D721Med (cell line): ENCODE results near the gene PRPF38B.

Source experiments
- DNase-seq: peaks from one replicate; pipeline ENCODE4 v3.0.0; 2011; ENCODE audit warnings: low spot score; ENCODE audit not compliant: insufficient read length
- FAIRE-seq: peaks from 2 replicates; lab custom pipeline; 2011; peaks lifted over from hg19 to GRCh38; lab: Jason Lieb, UNC
- CTCF ChIP-seq: IDR thresholded peaks from 2 replicates; pipeline ENCODE4 v1.5.1; 2012; ENCODE audit warnings: mild to moderate bottlenecking, control low read depth; ENCODE audit not compliant: insufficient read depth; ENCODE audit errors: missing control alignments

PRPF38B gene

GRCh38 chr1:108718927-108719655 is 27.0 kb downstream of the PRPF38B start:
- no peak for FAIRE-seq
- no peak for TF ChIP-seq CTCF
- DNase-seq: no peak

GRCh38 chr1:108719656-108720435 is 27.7 kb downstream of the PRPF38B start:
- no peak for TF ChIP-seq CTCF
- DNase-seq: no peak
- FAIRE-seq: no peak

GRCh38 chr1:108722292-108722691 is 30.2 kb downstream of the PRPF38B start:
- FAIRE-seq (no peak), DNase-seq (no peak)
- no peak for TF ChIP-seq CTCF

GRCh38 chr1:108725906-108726305 is 33.8 kb downstream of the PRPF38B start:
- DNase-seq (no peak), FAIRE-seq (no peak)
- no peak for TF ChIP-seq CTCF

- FAIRE-seq: no peak
- no peak for TF ChIP-seq CTCF
- DNase-seq: no peak
Observed at GRCh38 chr1:108728327-108728923, 36.3 kb downstream of the PRPF38B start.

- FAIRE-seq: no peak
- DNase-seq: no peak
- no peak for TF ChIP-seq CTCF
Observed at GRCh38 chr1:108729481-108729880, 37.4 kb downstream of the PRPF38B start.

- no peak for DNase-seq
- FAIRE-seq: no peak
- TF ChIP-seq CTCF: no peak
Observed at GRCh38 chr1:108732398-108732797, 40.3 kb downstream of the PRPF38B start.
